Sigmoid colon (tissue), 7 donors: ENCODE results near the gene RTBDN. TPM values are rescaled to one million over a fixed set of nuclear protein-coding genes. Genes with fewer than 3 reads are reported as not detected.

Experiments used
- DNase-seq: peaks from one replicate; pipeline ENCODE4 v3.0.0-alpha.2; 2019
- H3K27ac ChIP-seq, 4 donors: fragments of 200-600 bp; sonication (generic); one replicate each; pipeline ENCODE4 v1.5.1; 2016 to 2019; ENCODE audit warnings: mild to moderate bottlenecking in 1 of 4
- H3K27me3 ChIP-seq, 3 donors: fragments of 200-600 bp; sonication (generic); one replicate each; pipeline ENCODE4 v1.5.1; 2019; ENCODE audit warnings: mild to moderate bottlenecking in 1 of 3
- H3K36me3 ChIP-seq, 4 donors: fragments of 200-600 bp; sonication (generic); one replicate each; pipeline ENCODE4 v1.5.1; 2016 to 2019
- H3K4me1 ChIP-seq, 4 donors: fragments of 200-600 bp; sonication (generic); one replicate each; pipeline ENCODE4 v1.5.1; 2017 to 2019
- H3K4me3 ChIP-seq, 4 donors: fragments of 200-600 bp; sonication (generic); one replicate each; pipeline ENCODE4 v1.5.1; 2017 to 2019; ENCODE audit warnings: mild to moderate bottlenecking in 2 of 4, moderate library complexity in 1 of 4
- H3K9me3 ChIP-seq, 4 donors: fragments of 200-600 bp in 3 of 4; sonication (generic) in 3 of 4; one replicate each; pipeline versions ENCODE4 v1.5.1 to v1.6.1; 2013 to 2019
- CTCF ChIP-seq, 4 experiments: fragments of 450-650 bp in 3 of 4; fragments of 200-600 bp in 1 of 4; IDR thresholded peaks; one replicate each; pipeline ENCODE4 v1.5.1; 2016 to 2019; ENCODE audit warnings: antibody characterized with exemption in 4 of 4, mild to moderate bottlenecking in 3 of 4, moderate library complexity in 2 of 4
- EP300 ChIP-seq, 4 donors: sonication (generic); formaldehyde crosslinking; IDR thresholded peaks; one replicate each; pipeline ENCODE4 v1.6.1; 2017; ENCODE audit warnings: antibody characterized with exemption in 4 of 4
- POLR2A ChIP-seq, 2 donors: fragments of 450-650 bp; IDR thresholded peaks; one replicate each; pipeline ENCODE4 v1.6.1; 2016; ENCODE audit warnings: antibody characterized with exemption in 2 of 2, mild to moderate bottlenecking in 2 of 2, moderate library complexity in 2 of 2
- POLR2AphosphoS5 ChIP-seq, 4 donors: sonication (generic); formaldehyde crosslinking; IDR thresholded peaks; one replicate each; pipeline ENCODE4 v1.6.1; 2017; ENCODE audit warnings: antibody characterized with exemption in 4 of 4
- WGBS, 2 donors: extraction: QIAGEN DNeasy Blood & Tissue Kit; methylation state at CpG; one replicate each; pipeline ENCODE4 v1.1.7; 2013; 5-methylcytosine and 5-hydroxymethylcytosine counted together
- intact Hi-C: fragments of 100-400 bp; cut with DNase I; formaldehyde crosslinking; loops from one replicate; pipeline ENCODE4 v1.15.1; 2023
- polyA plus RNA-seq, 3 donors: library from polyadenylated mRNA; stranded (reverse); fragments of 200-250 nt; gene quantifications; one replicate each; pipeline ENCODE4 v1.2.3, GENCODE V29; 2013
- total RNA-seq, 4 donors: library from RNA; depleted of rRNA; stranded (reverse); fragments of >200 nt; gene quantifications; one replicate each; pipeline ENCODE4 v1.1.0, GENCODE V29; 2016
- donor health status: healthy with polysubstance abuse.
- donor health status: Bipolar disorder and iron deficiency.
- donor health status: healthy.

Gene RTBDN
- total and polyA plus RNA-seq, 7 donors, result 0.82 to 1.8 (median 0.83) TPM; not detected in 4

- WGBS, 2 donors, result 1 to 2% methylated on average over 88 of the region's 88 CpGs
- intact Hi-C loops, result no loop called here
- H3K36me3 ChIP-seq, result no peaks in the 10 kb centered on the region
- TF ChIP-seq POLR2A (IDR thresholded peaks at IDR 0.05) (no peak), EP300 (IDR thresholded peaks at IDR 0.05) (peak; percentile 94 to 99 (median 98)), POLR2AphosphoS5 (IDR thresholded peaks at IDR 0.05) (peak; percentile 88 to 96 (median 93)), CTCF (IDR thresholded peaks at IDR 0.05) (no peak)
- peaks cover 0 to 66% (median 59%) of the 10 kb centered on the region in 4 donors for H3K4me1 ChIP-seq
- H3K9me3 ChIP-seq, result no peaks in the 10 kb centered on the region
- no peaks in the 10 kb centered on the region for H3K27me3 ChIP-seq
- peak overlapping the region; percentile 32 to 63 (median 52) for H3K4me3 ChIP-seq
- peak; percentile 96 for DNase-seq
- H3K27ac ChIP-seq, result peak overlapping the region; percentile 97 to 100 (median 98)
These were observed 51.7 kb downstream of the RTBDN start for GRCh38 chr19:12782424-12783290.

- TF ChIP-seq EP300 (IDR thresholded peaks at IDR 0.05) (no peak), POLR2AphosphoS5 (IDR thresholded peaks at IDR 0.05) (no peak), POLR2A (IDR thresholded peaks at IDR 0.05) (peak; percentile 52 to 72)
- Histone ChIP-seq H3K36me3 (no peaks in the 10 kb centered on the region), H3K4me3 (peak overlapping the region; percentile 32 to 63 (median 52)), H3K27me3 (no peaks in the 10 kb centered on the region), H3K4me1 (peaks cover 0 to 65% (median 59%) of the 10 kb centered on the region in 4 donors), H3K27ac (peak overlapping the region; percentile 97 to 100 (median 98)), H3K9me3 (no peaks in the 10 kb centered on the region)
- 1% methylated on average over 12 of the region's 12 CpGs for WGBS, 2 donors
- DNase-seq, result no peak
- intact Hi-C loops, result no loop called here
These were observed 52.3 kb downstream of the RTBDN start for GRCh38 chr19:12782174-12782423.

GRCh38 chr19:12779162-12779993 is 55.0 kb downstream of the RTBDN start:
- 68 to 74% methylated on average over 15 of the region's 15 CpGs for WGBS, 2 donors
- intact Hi-C loops, result no loop called here
- peaks cover 0 to 60% (median 52%) of the 10 kb centered on the region in 4 donors for H3K4me1 ChIP-seq
- peak; percentile 89 for DNase-seq
- peak overlapping the region in 2 of 4 donors; percentile 58 to 67 for H3K4me3 ChIP-seq
- peak overlapping the region; percentile 89 to 97 (median 94) for H3K27ac ChIP-seq
- H3K36me3 ChIP-seq, result no peaks in the 10 kb centered on the region
- no peaks in the 10 kb centered on the region for H3K9me3 ChIP-seq
- TF ChIP-seq POLR2AphosphoS5 (IDR thresholded peaks at IDR 0.05) (peak in 2 of 4 donors; percentile 50 to 52), CTCF (IDR thresholded peaks at IDR 0.05) (no peak)
- no peaks in the 10 kb centered on the region for H3K27me3 ChIP-seq

GRCh38 chr19:12778905-12779161 is 55.5 kb downstream of the RTBDN start:
- intact Hi-C loops, result no loop called here
- WGBS, 2 donors, result 54 to 64% methylated on average over 6 of the region's 6 CpGs
- TF ChIP-seq EP300 (IDR thresholded peaks at IDR 0.05), result no peak
- TF ChIP-seq POLR2A (IDR thresholded peaks at IDR 0.05), result no peak
- TF ChIP-seq POLR2AphosphoS5 (IDR thresholded peaks at IDR 0.05), result no peak
- no peak for TF ChIP-seq CTCF (IDR thresholded peaks at IDR 0.05)

More at GRCh38 chr19:12778905-12779161, 55.5 kb downstream of the RTBDN start:
- peak overlapping the region in 3 of 4 donors; percentile 51 to 67 (median 58) for H3K4me3 ChIP-seq
- H3K27me3 ChIP-seq, result no peaks in the 10 kb centered on the region
- peak overlapping the region; percentile 89 to 97 (median 94) for H3K27ac ChIP-seq
- peaks cover 0 to 57% (median 47%) of the 10 kb centered on the region in 4 donors for H3K4me1 ChIP-seq
- H3K9me3 ChIP-seq, result no peaks in the 10 kb centered on the region
- H3K36me3 ChIP-seq, result no peaks in the 10 kb centered on the region
- DNase-seq, result no peak
